Ovary (tissue), 1 donor: Measurements from ENCODE around the gene CYP4F2.
"Not testable (repeated sequence)": the region's sequence is repeated elsewhere in the genome, so short reads cannot be mapped to it uniquely, and the experiment has no call there.

ENCODE experiments used
- EP300 ChIP-seq: sonication (generic); formaldehyde crosslinking; IDR thresholded peaks from one replicate; pipeline ENCODE4 v1.6.1; 2017; ENCODE audit warnings: antibody characterized with exemption
- POLR2A ChIP-seq: fragments of 450-650 bp; IDR thresholded peaks from one replicate; pipeline ENCODE4 v1.6.1; 2017; ENCODE audit warnings: antibody characterized with exemption, mild to moderate bottlenecking, moderate library complexity

- not testable (repeated sequence) for TF ChIP-seq POLR2A, EP300
Observed at GRCh38 chr19:15933761-15934331, 36.0 kb upstream of the CYP4F2 start.
